HEK293 (cell line): ENCODE results near the gene NXNL2.

Experiments
- CTCF ChIA-PET: fragments of 350-600 bp; formaldehyde crosslinking; extraction: SDS; loops from one replicate; lab custom pipeline; 2021; ENCODE audit warnings: antibody characterized with exemption; lab: Yijun Ruan, JAX
- POLR2A ChIA-PET: fragments of 300-600 bp; formaldehyde crosslinking; extraction: SDS; loops from one replicate; lab custom pipeline; 2020; ENCODE audit warnings: antibody characterized with exemption, inconsistent platforms; lab: Yijun Ruan, JAX
- H3K27ac ChIP-seq: fragments of 200-500 bp; sonication (Bioruptor generic); 2 replicates; pipeline ENCODE4 v1.5.1; 2014; ENCODE audit warnings: low read depth, low read length, control low read depth, inconsistent platforms; ENCODE audit errors: extremely low read depth
- H3K36me3 ChIP-seq, 2 experiments: fragments of 200-500 bp in 1 of 2; sonication (Bioruptor generic) in 1 of 2; 1 replicate in 1 of 2; 2 replicates in 1 of 2; pipeline ENCODE4 v1.5.1; 2014 to 2017; ENCODE audit warnings: inconsistent platforms in 2 of 2, low read length in 2 of 2; ENCODE audit not compliant: control insufficient read depth in 2 of 2, insufficient read depth in 1 of 2
- H3K4me1 ChIP-seq: fragments of 200-500 bp; sonication (Bioruptor generic); 2 replicates; pipeline ENCODE4 v1.5.1; 2014; ENCODE audit warnings: mild to moderate bottlenecking, low read length, inconsistent platforms; ENCODE audit not compliant: control insufficient read depth, insufficient read depth
- H3K4me3 ChIP-seq: 2 replicates; pipeline ENCODE4 v1.5.1; 2011; ENCODE audit warnings: low read depth, mild to moderate bottlenecking, control low read depth, low read length, moderate library complexity
- H3K9me3 ChIP-seq: fragments of 200-500 bp; sonication (Bioruptor generic); 2 replicates; pipeline ENCODE4 v1.5.1; 2014; ENCODE audit warnings: low read depth, low read length, inconsistent platforms; ENCODE audit not compliant: control insufficient read depth, insufficient read depth
- EGR2 ChIP-seq: fragments of 450-650 bp; formaldehyde crosslinking; IDR thresholded peaks from 2 replicates; pipeline ENCODE4 v1.5.1; 2016; ENCODE audit warnings: low read depth, missing biosample characterization, missing genetic modification characterization
- KLF16 ChIP-seq: fragments of 450-650 bp; formaldehyde crosslinking; IDR thresholded peaks from 2 replicates; pipeline ENCODE4 v1.5.1; 2017; ENCODE audit warnings: missing biosample characterization, missing genetic modification characterization
- MYNN ChIP-seq: fragments of 450-650 bp; formaldehyde crosslinking; IDR thresholded peaks from 2 replicates; pipeline ENCODE4 v1.5.1; 2016; ENCODE audit warnings: missing biosample characterization, missing genetic modification characterization, borderline replicate concordance
- SP7 ChIP-seq: fragments of 450-650 bp; formaldehyde crosslinking; IDR thresholded peaks from 2 replicates; pipeline ENCODE4 v1.5.1; 2016; ENCODE audit warnings: missing biosample characterization, missing genetic modification characterization
- ZBTB48 ChIP-seq: fragments of 450-650 bp; formaldehyde crosslinking; IDR thresholded peaks from 2 replicates; pipeline ENCODE4 v1.5.1; 2016; ENCODE audit warnings: missing biosample characterization, missing genetic modification characterization
- ZEB2 ChIP-seq: fragments of 450-650 bp; formaldehyde crosslinking; IDR thresholded peaks from 2 replicates; pipeline ENCODE4 v1.5.1; 2016; ENCODE audit warnings: missing biosample characterization, missing genetic modification characterization
- ZIC2 ChIP-seq: fragments of 450-650 bp; formaldehyde crosslinking; IDR thresholded peaks from 2 replicates; pipeline ENCODE4 v1.5.1; 2016; ENCODE audit warnings: missing biosample characterization, missing genetic modification characterization
- ZNF146 ChIP-seq: fragments of 450-650 bp; formaldehyde crosslinking; IDR thresholded peaks from 2 replicates; pipeline ENCODE4 v1.5.1; 2016; ENCODE audit warnings: missing biosample characterization, missing genetic modification characterization
- ZNF16 ChIP-seq: fragments of 450-650 bp; formaldehyde crosslinking; IDR thresholded peaks from 2 replicates; pipeline ENCODE4 v1.5.1; 2016; ENCODE audit warnings: low read depth, missing biosample characterization, missing genetic modification characterization
- ZNF2 ChIP-seq: fragments of 450-650 bp; formaldehyde crosslinking; IDR thresholded peaks from 2 replicates; pipeline ENCODE4 v1.5.1; 2016; ENCODE audit warnings: missing biosample characterization, missing genetic modification characterization
- ZNF302 ChIP-seq: fragments of 450-650 bp; formaldehyde crosslinking; IDR thresholded peaks from 2 replicates; pipeline ENCODE4 v1.5.1; 2016; ENCODE audit warnings: missing biosample characterization, missing genetic modification characterization, low read depth
- ZNF335 ChIP-seq: fragments of 450-650 bp; formaldehyde crosslinking; conservative IDR thresholded peaks from 2 replicates; pipeline ENCODE4 v1.5.1; 2016; ENCODE audit warnings: missing biosample characterization, missing genetic modification characterization
- ZNF600 ChIP-seq: fragments of 450-650 bp; formaldehyde crosslinking; IDR thresholded peaks from 2 replicates; pipeline ENCODE4 v1.5.1; 2016; ENCODE audit warnings: missing biosample characterization, missing genetic modification characterization
- ZNF621 ChIP-seq: fragments of 450-650 bp; formaldehyde crosslinking; IDR thresholded peaks from 2 replicates; pipeline ENCODE4 v1.5.1; 2017; ENCODE audit warnings: missing biosample characterization, missing genetic modification characterization
- ZNF654 ChIP-seq: fragments of 450-650 bp; formaldehyde crosslinking; IDR thresholded peaks from 2 replicates; pipeline ENCODE4 v1.5.1; 2016; ENCODE audit warnings: low read depth, missing biosample characterization, missing genetic modification characterization
- ZNF701 ChIP-seq: fragments of 450-650 bp; formaldehyde crosslinking; IDR thresholded peaks from 2 replicates; pipeline ENCODE4 v1.5.1; 2016; ENCODE audit warnings: missing biosample characterization, missing genetic modification characterization
- ZNF76 ChIP-seq: fragments of 450-650 bp; formaldehyde crosslinking; IDR thresholded peaks from 2 replicates; pipeline ENCODE4; 2016; ENCODE audit warnings: low read depth, missing biosample characterization, missing genetic modification characterization, borderline replicate concordance
- ZNF777 ChIP-seq: fragments of 450-650 bp; formaldehyde crosslinking; IDR thresholded peaks from 2 replicates; pipeline ENCODE4 v1.5.1; 2017; ENCODE audit warnings: missing biosample characterization, missing genetic modification characterization, borderline replicate concordance
- ZNF830 ChIP-seq: fragments of 450-650 bp; IDR thresholded peaks from 2 replicates; pipeline ENCODE4 v1.5.0; 2018; ENCODE audit warnings: missing biosample characterization, missing genetic modification characterization, low read depth, mild to moderate bottlenecking, moderate library complexity
- TF ChIP-seq, protein P1 (sequence below): fragments of 450-650 bp; formaldehyde crosslinking; IDR thresholded peaks from 2 replicates; pipeline ENCODE4 v1.5.1; 2016; ENCODE audit warnings: missing biosample characterization, missing genetic modification characterization
- TF ChIP-seq, protein P2 (sequence below): fragments of 450-650 bp; formaldehyde crosslinking; IDR thresholded peaks from 2 replicates; pipeline ENCODE4 v1.5.1; 2016; ENCODE audit warnings: missing biosample characterization, missing genetic modification characterization
- TF ChIP-seq, protein P3 (sequence below): fragments of 450-650 bp; formaldehyde crosslinking; optimal IDR thresholded peaks from 2 replicates; pipeline ENCODE3; 2016; ENCODE audit warnings: missing biosample characterization, mild to moderate bottlenecking, missing genetic modification characterization
- TF ChIP-seq, protein P4 (sequence below): fragments of 450-650 bp; formaldehyde crosslinking; IDR thresholded peaks from 2 replicates; pipeline ENCODE4 v1.5.1; 2016; ENCODE audit warnings: missing biosample characterization, missing genetic modification characterization

The NXNL2 gene

DNA sequence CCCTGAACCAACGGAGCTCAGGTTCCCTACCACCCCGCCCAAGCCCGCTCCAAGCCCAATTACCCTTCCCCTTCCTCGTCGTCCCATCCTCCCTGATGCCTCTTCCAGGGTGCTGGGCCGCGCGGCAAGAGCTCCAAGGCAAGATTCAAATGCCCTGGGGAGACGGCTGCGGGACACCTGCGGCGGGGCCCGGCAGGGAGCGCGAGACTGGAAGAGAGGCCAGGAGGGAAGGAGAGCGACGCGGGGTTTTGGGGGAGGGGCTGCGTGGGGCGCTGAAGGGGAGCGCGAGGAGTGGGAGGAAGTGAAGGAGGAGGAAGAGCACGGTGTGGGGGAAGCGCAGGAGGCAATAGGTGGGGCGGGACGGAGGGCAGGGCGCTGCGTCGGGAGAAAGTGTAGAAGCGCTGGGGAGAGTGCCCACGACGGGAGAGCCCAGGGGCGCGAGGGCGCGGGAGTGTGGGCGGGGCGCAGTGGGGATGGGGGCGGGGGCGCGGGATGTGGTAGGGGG is 975 bp upstream of the NXNL2 start (continued):
- TF ChIP-seq, protein P1, sequence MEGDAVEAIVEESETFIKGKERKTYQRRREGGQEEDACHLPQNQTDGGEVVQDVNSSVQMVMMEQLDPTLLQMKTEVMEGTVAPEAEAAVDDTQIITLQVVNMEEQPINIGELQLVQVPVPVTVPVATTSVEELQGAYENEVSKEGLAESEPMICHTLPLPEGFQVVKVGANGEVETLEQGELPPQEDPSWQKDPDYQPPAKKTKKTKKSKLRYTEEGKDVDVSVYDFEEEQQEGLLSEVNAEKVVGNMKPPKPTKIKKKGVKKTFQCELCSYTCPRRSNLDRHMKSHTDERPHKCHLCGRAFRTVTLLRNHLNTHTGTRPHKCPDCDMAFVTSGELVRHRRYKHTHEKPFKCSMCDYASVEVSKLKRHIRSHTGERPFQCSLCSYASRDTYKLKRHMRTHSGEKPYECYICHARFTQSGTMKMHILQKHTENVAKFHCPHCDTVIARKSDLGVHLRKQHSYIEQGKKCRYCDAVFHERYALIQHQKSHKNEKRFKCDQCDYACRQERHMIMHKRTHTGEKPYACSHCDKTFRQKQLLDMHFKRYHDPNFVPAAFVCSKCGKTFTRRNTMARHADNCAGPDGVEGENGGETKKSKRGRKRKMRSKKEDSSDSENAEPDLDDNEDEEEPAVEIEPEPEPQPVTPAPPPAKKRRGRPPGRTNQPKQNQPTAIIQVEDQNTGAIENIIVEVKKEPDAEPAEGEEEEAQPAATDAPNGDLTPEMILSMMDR (tag by site-specific recombination), result peak; percentile 24; the same call in 1 of the 2 replicates
- TF ChIP-seq ZNF76 (tag by site-specific recombination), result no peak
- peak; percentile 90 for TF ChIP-seq ZIC2 (tag by site-specific recombination)
- TF ChIP-seq ZNF830 (tag by site-specific recombination), result no peak
- TF ChIP-seq ZNF701 (tag by site-specific recombination), result no peak
- TF ChIP-seq MYNN (tag by site-specific recombination), result no peak
- TF ChIP-seq EGR2 (tag by site-specific recombination), result peak; percentile 76
- TF ChIP-seq ZNF16, result no peak
- TF ChIP-seq ZNF146 (tag by site-specific recombination), result no peak
- TF ChIP-seq, all 188 proteins: peak for 32

DNA sequence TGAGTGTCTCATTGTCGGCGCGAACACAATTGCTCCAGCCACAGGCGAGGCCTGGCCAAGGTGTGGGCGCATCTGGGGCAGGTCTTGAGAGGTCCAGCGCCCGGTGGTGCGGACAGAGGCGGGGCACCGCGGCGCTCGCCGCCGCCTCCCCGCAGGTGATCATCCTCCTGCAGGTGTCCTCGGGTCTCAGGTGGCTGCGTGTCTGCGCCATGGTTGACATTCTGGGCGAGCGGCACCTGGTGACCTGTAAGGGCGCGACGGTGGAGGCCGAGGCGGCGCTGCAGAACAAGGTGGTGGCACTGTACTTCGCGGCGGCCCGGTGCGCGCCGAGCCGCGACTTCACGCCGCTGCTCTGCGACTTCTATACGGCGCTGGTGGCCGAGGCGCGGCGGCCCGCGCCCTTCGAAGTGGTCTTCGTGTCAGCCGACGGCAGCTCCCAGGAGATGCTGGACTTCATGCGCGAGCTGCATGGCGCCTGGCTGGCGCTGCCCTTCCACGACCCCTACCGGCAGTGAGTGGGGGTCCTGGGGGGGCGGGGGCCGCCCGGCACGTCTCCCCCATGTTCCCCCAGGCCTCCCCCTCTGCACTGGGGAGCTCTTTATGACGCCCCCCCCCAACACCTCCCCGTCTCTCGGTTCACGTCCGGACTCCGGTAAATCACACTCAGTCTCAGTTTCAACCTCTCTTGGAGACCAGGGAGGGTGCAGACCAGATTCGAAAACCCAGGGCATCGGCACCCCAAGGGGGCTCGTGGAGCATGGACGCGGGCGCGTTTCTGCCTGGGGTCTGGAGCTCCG is 446 bp downstream of the NXNL2 start:
- no peak overlapping the region for H3K27ac ChIP-seq
- peak overlapping the region; percentile 52 for H3K4me3 ChIP-seq
- TF ChIP-seq EGR2 (tag by site-specific recombination) (peak; percentile 3), ZNF777 (tag by site-specific recombination) (0 out of 2 replicates have a peak, but pooled peaks have one; percentile 14), ZNF621 (tag by site-specific recombination) (no peak), ZNF600 (tag by site-specific recombination) (0 out of 2 replicates have a peak, but pooled peaks have one; percentile 26), ZNF302 (tag by site-specific recombination) (no peak), ZEB2 (0 out of 2 replicates have a peak, but pooled peaks have one; percentile 30), ZNF335 (tag by site-specific recombination) (peak; percentile 75), ZNF2 (tag by site-specific recombination) (0 out of 2 replicates have a peak, but pooled peaks have one; percentile 24), KLF16 (tag by site-specific recombination) (peak; percentile 7; the same call in 1 of the 2 replicates), ZNF654 (tag by site-specific recombination) (no peak), ZBTB48 (tag by site-specific recombination) (no peak), SP7 (tag by site-specific recombination) (0 out of 2 replicates have a peak, but pooled peaks have one; percentile 10)
- TF ChIP-seq, protein P2, sequence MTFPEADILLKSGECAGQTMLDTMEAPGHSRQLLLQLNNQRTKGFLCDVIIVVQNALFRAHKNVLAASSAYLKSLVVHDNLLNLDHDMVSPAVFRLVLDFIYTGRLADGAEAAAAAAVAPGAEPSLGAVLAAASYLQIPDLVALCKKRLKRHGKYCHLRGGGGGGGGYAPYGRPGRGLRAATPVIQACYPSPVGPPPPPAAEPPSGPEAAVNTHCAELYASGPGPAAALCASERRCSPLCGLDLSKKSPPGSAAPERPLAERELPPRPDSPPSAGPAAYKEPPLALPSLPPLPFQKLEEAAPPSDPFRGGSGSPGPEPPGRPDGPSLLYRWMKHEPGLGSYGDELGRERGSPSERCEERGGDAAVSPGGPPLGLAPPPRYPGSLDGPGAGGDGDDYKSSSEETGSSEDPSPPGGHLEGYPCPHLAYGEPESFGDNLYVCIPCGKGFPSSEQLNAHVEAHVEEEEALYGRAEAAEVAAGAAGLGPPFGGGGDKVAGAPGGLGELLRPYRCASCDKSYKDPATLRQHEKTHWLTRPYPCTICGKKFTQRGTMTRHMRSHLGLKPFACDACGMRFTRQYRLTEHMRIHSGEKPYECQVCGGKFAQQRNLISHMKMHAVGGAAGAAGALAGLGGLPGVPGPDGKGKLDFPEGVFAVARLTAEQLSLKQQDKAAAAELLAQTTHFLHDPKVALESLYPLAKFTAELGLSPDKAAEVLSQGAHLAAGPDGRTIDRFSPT (tag by site-specific recombination), result peak; percentile 49; the same call in 1 of the 2 replicates
- TF ChIP-seq, protein P3, sequence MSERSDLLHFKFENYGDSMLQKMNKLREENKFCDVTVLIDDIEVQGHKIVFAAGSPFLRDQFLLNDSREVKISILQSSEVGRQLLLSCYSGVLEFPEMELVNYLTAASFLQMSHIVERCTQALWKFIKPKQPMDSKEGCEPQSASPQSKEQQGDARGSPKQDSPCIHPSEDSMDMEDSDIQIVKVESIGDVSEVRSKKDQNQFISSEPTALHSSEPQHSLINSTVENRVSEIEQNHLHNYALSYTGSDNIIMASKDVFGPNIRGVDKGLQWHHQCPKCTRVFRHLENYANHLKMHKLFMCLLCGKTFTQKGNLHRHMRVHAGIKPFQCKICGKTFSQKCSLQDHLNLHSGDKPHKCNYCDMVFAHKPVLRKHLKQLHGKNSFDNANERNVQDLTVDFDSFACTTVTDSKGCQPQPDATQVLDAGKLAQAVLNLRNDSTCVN (tag by site-specific recombination), result peak; percentile 63
- TF ChIP-seq, protein P1 (tag by site-specific recombination), result peak; percentile 46
- TF ChIP-seq, protein P4, sequence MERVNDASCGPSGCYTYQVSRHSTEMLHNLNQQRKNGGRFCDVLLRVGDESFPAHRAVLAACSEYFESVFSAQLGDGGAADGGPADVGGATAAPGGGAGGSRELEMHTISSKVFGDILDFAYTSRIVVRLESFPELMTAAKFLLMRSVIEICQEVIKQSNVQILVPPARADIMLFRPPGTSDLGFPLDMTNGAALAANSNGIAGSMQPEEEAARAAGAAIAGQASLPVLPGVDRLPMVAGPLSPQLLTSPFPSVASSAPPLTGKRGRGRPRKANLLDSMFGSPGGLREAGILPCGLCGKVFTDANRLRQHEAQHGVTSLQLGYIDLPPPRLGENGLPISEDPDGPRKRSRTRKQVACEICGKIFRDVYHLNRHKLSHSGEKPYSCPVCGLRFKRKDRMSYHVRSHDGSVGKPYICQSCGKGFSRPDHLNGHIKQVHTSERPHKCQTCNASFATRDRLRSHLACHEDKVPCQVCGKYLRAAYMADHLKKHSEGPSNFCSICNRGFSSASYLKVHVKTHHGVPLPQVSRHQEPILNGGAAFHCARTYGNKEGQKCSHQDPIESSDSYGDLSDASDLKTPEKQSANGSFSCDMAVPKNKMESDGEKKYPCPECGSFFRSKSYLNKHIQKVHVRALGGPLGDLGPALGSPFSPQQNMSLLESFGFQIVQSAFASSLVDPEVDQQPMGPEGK (tag by site-specific recombination), result 0 out of 2 replicates have a peak, but pooled peaks have one; percentile 14
- H3K36me3 ChIP-seq, result no peaks in the 10 kb centered on the region
- POLR2A ChIA-PET, result interaction anchor here (0.6 to 1.0 kb wide), 5 partner anchors 21 to 1214 kb away, joined by 3 to 7 read pairs (median 3); no protein-coding TSS in a partner anchor
- no peaks in the 10 kb centered on the region for H3K9me3 ChIP-seq
- CTCF ChIA-PET, result no interaction called here
- no peaks in the 10 kb centered on the region for H3K4me1 ChIP-seq
